AML-193 (cell line): ENCODE measurements around the gene MAP7D3.
A peak's percentile ranks its signal among the peaks of the same experiment; 100 is the strongest.
"Not testable (repeated sequence)": the region's sequence is repeated elsewhere in the genome, so short reads cannot be mapped to it uniquely, and the experiment has no call there.

Source experiments
- DNase-seq, 2 experiments: peaks; one replicate each; lab custom pipeline; 2025; lab: John Stamatoyannopoulos, UW

Gene MAP7D3, protein sequence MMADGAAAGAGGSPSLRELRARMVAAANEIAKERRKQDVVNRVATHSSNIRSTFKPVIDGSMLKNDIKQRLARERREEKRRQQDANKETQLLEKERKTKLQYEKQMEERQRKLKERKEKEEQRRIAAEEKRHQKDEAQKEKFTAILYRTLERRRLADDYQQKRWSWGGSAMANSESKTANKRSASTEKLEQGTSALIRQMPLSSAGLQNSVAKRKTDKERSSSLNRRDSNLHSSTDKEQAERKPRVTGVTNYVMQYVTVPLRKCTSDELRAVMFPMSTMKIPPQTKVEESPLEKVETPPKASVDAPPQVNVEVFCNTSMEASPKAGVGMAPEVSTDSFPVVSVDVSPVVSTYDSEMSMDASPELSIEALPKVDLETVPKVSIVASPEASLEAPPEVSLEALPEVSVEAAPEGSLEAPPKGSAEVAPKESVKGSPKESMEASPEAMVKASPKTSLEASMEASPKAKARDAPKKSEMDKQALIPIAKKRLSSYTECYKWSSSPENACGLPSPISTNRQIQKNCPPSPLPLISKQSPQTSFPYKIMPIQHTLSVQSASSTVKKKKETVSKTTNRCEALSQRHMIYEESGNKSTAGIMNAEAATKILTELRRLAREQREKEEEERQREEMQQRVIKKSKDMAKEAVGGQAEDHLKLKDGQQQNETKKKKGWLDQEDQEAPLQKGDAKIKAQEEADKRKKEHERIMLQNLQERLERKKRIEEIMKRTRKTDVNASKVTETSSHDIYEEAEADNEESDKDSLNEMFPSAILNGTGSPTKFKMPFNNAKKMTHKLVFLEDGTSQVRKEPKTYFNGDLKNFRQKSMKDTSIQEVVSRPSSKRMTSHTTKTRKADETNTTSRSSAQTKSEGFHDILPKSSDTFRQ

GRCh38 chrX:136251041-136251991 lies at the start of gene MAP7D3:
Gene MAP7D3 (minus strand): TSS chrX:136251400. CDS start chrX:136251358, 42 bp downstream.
- DNase-seq = no peak

GRCh38 chrX:136300721-136301120 lies 49.5 kb upstream of the MAP7D3 start, which contains the start of gene ADGRG4:
Gene ADGRG4 (plus strand): TSS chrX:136300963. CDS start chrX:136308778, 7,815 bp downstream.
- not testable (repeated sequence) for DNase-seq

DNA sequence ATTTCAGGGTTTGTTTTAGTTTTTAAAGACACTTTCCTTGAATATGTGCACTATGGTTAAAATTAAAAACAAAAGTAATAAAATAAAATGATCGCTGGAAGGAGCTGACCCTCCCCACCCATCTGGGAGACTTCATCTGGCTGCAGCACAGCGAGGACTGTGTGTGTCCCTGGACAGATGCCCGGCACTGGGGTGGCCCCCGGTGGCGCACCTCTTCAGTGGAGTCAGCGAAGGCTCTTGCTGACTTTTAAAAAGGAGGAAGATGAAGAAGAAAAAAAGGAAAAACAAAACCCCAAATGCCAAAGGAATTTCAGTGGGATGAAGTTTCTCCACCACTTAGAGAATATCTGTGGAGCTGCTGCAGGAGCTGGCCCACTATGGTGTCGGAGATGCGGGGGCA lies 44.2 kb upstream of the MAP7D3 start:
- no peak for DNase-seq

- DNase-seq = no peak
Observed at GRCh38 chrX:136292656-136293055, 41.5 kb upstream of the MAP7D3 start.

DNA sequence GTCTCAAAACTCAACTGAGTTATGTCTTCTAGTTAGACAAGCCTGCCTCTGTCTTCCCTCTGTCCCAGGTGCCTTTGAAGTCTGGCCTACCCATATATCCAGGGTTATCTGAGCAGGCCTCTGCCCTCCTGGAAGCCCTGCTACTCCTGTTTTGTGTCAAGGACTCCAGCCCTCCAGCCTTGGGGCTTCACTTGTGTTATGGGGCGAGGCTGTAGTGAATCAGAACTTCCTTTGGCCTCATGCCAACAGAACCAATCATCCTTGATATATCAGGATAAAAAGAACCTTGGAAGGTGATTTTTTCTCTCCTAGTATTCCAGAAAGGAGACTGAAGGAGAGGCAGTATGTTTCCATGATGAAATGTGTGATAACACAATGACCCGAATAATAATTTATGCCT lies 40.6 kb upstream of the MAP7D3 start:
- no peak for DNase-seq

DNA sequence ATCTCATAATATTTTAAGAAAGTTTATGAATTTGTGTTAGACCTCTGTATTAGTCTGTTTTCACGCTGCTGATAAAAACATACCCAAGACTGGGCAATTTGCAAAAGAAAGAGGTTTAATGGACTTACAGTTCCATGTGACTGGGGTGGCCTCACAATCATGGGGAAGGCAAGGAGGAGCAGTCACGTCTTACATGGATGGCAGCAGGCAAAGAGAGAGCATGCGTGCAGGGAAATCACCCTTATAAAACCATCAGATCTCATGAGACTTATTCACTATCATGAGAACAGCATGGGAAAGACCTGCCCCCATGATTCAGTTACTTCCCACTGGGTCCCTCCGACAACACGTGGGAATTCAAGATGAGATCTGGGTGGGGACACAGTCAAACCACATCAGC lies 35.2 kb upstream of the MAP7D3 start:
- not testable (repeated sequence) for DNase-seq

DNA sequence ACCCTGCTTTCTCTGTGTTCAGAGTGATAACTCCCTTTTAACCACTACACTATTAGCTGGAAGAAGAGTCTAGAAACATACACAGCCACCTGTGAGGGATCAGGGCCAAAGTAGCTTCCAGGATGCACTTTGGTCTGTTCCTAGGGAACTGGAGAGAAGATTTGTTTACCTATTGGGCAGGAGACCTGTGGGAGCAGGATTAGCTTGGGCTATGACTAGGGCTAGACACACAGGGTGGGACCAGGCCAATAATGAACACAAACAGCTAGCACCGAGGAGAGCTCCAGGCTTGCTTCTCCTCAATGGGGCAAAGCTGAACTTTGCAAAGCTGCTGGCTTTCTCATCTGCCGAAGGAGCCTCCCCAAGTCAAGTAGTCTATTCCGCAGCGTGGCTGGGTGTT lies 24.4 kb upstream of the MAP7D3 start:
- DNase-seq = no peak

DNA sequence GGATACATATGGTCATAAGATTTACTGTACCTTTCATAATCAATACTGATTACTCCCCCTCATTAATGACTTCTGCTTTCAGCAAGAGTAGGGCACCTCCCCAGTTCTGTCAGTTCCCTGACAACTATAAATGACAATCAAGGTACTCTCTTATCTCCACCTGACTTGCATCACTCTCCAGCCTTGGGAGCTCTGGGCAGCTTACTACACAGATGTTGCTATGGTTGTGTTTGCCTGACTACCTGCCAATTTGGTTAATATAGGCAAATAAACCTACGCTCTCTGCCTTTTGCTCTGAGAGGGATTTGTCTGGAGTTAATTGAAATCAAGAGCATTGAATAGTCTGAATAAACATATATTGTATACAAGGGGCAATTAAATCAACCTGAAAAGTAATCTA lies 22.8 kb upstream of the MAP7D3 start:
- no peak for DNase-seq

GRCh38 chrX:136272325-136272724 lies 21.1 kb upstream of the MAP7D3 start:
- DNase-seq = no peak

- peak; percentile 26 to 43 for DNase-seq
Observed at GRCh38 chrX:136271300-136271699, 20.1 kb upstream of the MAP7D3 start.

- no peak for DNase-seq
Observed at GRCh38 chrX:136269921-136270320, 18.7 kb upstream of the MAP7D3 start.

- peak; percentile 1 to 4 for DNase-seq
Observed at GRCh38 chrX:136268051-136269048, 17.1 kb upstream of the MAP7D3 start.

DNA sequence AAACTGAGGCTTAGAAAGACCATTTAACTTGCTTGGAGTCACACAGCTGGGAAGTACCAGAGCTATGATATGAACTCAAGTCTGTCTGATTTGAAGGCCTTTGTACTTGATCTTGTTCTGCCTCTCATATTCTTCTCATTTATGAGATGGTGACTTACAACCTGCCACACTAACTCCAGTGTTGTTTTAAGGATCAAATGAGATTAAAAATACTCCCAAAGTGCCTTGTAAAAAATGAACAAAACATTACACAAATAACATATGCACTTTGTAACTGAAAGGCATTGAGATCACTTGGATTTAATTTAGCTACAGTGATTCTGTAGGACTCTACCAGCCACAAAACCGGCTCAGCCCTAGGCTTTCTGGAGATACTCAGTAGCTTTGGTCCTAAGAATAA lies 15.6 kb upstream of the MAP7D3 start:
- no peak for DNase-seq

DNA sequence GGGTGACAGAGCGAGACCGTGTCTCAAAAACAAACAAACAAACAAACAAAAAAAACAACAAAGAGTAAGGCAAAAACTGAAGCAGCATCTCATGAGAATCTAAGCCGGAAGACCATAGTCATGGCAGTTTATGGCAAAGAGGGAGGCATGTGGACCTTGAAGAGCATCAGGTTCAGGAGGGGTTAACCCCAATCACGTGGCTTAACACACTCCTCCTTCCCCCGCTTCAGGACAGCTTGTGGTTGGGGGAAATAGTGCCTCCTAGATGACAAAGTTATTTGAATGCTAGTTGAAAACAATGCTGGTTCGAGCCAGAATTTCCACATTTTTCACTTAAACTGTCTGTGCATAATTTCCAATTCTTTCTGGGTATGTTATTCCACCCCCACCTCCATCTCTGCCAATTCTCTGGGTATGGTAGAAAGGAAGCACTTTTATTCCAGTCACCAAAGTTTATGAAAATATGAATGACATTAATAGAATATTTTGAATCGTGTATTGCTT lies 11.7 kb upstream of the MAP7D3 start:
- no peak for DNase-seq

GRCh38 chrX:136262243-136262642 lies 11.0 kb upstream of the MAP7D3 start:
- no peak for DNase-seq

GRCh38 chrX:136261321-136261720 lies 10.1 kb upstream of the MAP7D3 start:
- DNase-seq = no peak

GRCh38 chrX:136260776-136261175 lies 9.6 kb upstream of the MAP7D3 start:
- DNase-seq = no peak

GRCh38 chrX:136259543-136259942 lies 8.3 kb upstream of the MAP7D3 start:
- DNase-seq = no peak

DNA sequence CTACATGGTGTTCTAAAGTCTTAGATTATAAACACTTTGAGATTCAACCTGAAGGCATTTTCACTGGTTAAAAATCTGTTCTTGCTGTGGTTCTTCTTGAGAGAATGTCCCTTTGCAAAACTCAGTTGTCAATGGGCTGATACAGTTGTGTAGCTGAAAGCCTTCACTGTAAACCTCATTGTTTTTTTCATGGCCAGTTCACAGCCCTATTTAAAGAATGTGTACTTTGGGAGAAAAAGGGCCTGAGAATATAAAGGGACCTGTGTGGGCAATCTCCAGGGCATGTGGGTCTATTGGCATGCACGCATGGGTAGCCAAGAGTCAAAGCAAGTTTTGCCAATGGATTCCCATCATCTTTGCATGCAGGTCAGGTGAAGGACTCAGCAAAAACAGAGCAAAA lies 7.8 kb upstream of the MAP7D3 start:
- DNase-seq = no peak

DNA sequence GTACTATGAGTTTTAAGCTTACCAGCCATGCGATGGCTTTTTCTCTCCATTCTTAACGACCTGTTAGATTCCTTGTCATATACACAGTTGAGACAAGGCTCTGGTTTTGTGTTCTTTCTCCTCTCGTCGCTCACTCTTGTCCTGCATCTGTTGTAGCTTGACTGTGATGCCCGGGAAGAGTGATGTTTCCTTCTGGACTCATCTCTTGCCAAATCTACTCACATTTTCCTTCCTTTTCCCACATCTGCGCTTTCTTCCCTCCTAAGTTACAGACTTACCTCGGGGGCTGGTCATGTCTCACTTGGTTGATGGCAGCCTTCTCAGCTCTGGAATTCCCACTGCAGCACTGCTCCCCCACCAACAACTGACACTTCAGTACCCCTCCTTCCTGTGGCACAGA lies 4.8 kb upstream of the MAP7D3 start:
- no peak for DNase-seq
